Measurements from ENCODE around the gene PPHLN1.

DNA sequence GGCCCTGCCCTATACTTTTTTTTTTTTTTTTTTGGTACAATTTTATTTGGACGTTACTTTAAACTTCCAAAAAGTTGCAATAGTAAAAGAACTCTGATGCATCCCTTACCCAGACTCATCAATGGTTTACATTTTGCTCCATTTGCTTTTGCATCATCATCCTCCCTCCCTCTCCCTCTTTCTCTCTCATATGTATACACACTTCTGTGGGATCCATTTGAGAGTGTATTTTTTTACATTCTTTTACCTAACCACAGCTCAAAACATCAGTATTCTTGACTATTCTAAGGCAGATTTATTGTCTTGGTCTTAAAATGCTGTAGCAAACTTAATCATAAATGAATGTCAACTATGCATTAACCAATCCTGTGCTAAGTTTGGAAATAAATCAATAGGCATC lies 152.0 kb downstream of the PPHLN1 start:
- TF ChIP-seq POLR2A (IDR thresholded peaks at IDR 0.05) (no peak), POLR2AphosphoS5 (IDR thresholded peaks at IDR 0.05) (no peak), EP300 (IDR thresholded peaks at IDR 0.05) (no peak)
- TF ChIP-seq, protein P1, sequence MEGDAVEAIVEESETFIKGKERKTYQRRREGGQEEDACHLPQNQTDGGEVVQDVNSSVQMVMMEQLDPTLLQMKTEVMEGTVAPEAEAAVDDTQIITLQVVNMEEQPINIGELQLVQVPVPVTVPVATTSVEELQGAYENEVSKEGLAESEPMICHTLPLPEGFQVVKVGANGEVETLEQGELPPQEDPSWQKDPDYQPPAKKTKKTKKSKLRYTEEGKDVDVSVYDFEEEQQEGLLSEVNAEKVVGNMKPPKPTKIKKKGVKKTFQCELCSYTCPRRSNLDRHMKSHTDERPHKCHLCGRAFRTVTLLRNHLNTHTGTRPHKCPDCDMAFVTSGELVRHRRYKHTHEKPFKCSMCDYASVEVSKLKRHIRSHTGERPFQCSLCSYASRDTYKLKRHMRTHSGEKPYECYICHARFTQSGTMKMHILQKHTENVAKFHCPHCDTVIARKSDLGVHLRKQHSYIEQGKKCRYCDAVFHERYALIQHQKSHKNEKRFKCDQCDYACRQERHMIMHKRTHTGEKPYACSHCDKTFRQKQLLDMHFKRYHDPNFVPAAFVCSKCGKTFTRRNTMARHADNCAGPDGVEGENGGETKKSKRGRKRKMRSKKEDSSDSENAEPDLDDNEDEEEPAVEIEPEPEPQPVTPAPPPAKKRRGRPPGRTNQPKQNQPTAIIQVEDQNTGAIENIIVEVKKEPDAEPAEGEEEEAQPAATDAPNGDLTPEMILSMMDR (IDR thresholded peaks at IDR 0.05): no peak

All from sigmoid colon (tissue), 4 donors.